HG02642 (cell line): ENCODE data around the gene FUT3.
A peak's percentile ranks its signal among the peaks of the same experiment; 100 is the strongest.

Experiments used
- ATAC-seq: cut with Tn5 transposase; IDR thresholded peaks from one replicate; pipeline ENCODE4 v1.9.1; 2021; ENCODE audit warnings: mild to moderate bottlenecking; ENCODE audit not compliant: unreplicated experiment, poor library complexity

FUT3 gene

DNA sequence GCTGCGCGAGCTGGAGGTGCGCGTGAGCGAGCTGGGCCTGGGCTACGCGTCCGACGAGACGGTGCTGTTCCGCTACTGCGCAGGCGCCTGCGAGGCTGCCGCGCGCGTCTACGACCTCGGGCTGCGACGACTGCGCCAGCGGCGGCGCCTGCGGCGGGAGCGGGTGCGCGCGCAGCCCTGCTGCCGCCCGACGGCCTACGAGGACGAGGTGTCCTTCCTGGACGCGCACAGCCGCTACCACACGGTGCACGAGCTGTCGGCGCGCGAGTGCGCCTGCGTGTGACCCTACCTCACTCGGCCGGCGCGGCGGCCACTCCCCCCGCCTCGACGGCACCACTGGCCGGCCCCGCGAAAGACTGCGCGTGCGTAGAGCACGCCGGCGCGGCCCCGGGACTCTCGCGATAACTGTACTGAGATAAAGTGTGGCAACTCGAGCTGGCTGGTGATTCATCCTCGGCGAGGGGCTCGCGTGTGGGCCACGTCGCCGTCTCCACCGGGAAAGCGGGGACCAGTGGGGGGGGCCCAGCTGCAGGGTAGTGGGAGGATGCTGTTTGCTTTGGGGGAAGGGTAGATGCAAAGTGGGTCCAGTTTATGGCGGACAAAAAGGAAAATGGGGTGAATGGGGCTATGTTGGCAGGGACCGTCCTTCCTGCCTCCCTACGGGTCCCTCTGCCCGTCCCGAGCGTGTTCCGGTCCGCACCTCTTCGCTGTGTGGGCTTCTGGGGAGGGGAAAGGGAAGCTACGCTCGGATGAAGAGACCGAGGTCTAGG is 23.2 kb downstream of the FUT3 start:
- peak; percentile 77 for ATAC-seq

GRCh38 chr19:5827342-5827890 is 23.8 kb downstream of the FUT3 start:
- ATAC-seq, result no peak

DNA sequence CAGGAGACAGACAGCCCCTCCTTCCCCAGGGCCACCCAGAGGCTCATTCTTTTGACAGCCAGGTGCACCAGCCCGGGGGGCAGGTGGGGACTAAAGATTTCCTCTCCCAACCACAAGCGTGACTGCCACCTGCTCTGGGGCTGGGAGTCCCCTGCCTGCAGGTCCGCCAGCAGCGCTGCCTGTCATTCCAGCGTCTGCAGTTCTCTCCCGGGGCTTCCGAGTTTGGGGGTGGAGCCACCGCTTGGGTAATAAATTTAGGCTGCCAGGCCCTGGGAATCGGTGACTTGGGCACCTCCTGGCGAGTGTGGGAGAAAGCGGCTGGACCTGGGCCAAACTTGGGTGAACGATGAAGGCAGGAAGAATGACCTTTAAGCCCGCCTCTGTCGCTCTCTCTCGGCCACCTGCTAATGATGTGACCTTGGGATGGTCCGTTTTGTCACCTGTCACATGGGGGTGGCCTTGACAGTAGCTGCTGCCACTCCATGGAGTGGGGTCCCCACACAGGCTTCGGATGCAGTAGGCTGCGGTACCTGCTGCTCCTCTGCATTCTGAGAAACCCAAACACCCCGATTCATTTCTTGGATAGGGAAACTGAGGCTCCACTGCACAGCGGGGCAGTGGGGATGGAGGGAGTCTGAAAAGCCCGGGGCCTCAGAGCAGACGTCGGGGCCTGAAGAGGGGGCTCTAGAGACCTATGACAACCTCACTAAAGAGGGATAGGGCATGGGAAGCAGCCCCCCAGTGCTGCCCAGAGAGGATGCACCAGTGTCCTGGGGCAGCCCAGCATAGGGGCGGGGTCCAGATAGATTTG is 24.5 kb downstream of the FUT3 start:
- no peak for ATAC-seq

GRCh38 chr19:5825178-5825577 is 26.1 kb downstream of the FUT3 start:
- ATAC-seq, result no peak

GRCh38 chr19:5824751-5825150 is 26.5 kb downstream of the FUT3 start:
- no peak for ATAC-seq

DNA sequence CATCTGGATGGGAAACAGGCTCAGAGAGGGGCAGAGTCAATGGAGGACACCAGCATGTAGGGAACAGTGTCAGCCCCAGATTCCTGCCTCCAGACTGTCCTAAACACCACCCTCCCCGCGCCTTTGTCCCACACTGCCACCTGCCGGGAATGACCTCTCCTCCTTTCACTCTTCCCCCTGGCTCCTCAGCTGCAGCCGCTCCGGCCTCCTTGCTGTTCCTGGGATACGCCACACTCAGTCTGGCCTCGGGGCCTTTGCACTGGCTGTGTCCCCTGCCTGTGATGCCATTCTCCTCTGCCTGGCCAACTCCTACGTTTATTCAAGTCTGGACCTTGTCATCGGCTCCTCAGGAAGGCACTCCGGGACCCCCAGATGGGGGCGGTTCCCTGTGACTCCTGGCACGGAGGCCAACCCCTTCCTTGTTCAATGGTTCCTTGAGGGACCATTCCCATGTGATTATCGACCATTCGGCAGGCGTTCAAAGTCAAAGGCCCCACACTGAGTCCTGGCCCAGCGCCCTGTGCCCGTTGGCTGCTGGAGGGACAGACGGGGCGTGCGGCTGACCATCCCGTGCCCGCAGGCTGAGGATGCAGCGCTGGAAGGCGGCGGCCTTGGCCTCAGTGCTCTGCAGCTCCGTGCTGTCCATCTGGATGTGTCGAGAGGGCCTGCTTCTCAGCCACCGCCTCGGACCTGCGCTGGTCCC is 27.5 kb downstream of the FUT3 start:
- ATAC-seq, result no peak

- no peak for ATAC-seq
Observed at GRCh38 chr19:5822181-5822844, 28.9 kb downstream of the FUT3 start.

- no peak for ATAC-seq
Observed at GRCh38 chr19:5821521-5822180, 29.6 kb downstream of the FUT3 start.

- ATAC-seq, result no peak
Observed at GRCh38 chr19:5820785-5821184, 30.5 kb downstream of the FUT3 start.

DNA sequence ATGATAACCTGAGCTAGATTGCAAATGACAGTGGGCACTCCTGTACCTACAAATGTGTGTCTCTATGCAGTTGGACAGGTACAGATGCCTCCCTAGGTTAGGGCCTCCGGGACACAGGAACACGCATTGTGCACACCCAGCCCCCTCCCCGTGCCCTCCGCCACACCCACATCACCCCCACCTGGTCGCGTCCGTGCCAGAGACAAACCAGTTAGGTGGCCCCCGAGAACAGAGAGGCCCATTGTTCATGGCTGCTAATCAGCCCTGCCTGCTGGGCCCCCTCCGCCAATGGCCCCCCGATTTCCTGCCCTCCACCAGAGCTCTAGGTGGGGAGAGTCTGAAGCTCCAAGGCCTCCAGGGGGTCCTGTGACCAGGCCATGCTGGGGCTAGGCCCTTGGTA is 32.7 kb downstream of the FUT3 start:
- ATAC-seq, result no peak

DNA sequence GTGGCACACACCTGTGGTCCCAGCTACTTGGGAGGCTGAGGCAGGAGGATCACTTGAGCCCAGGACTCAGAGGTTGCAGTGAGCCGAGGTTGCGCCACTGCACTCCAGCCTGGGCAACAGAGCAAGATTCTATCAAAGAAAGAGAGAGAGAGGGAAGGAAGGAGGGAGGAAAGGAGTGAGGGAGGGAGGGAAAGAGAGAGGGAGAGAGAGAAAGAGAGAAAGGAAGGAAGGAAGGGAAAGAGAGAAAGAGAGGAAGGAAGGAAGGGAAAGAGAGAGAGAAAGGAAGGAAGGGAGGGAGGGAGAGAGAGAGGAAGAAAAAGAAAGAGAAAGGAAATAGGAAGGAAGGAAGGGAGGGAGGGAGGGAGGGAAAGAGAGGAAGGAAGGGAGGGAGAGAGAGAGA is 34.0 kb downstream of the FUT3 start:
- no peak for ATAC-seq

DNA sequence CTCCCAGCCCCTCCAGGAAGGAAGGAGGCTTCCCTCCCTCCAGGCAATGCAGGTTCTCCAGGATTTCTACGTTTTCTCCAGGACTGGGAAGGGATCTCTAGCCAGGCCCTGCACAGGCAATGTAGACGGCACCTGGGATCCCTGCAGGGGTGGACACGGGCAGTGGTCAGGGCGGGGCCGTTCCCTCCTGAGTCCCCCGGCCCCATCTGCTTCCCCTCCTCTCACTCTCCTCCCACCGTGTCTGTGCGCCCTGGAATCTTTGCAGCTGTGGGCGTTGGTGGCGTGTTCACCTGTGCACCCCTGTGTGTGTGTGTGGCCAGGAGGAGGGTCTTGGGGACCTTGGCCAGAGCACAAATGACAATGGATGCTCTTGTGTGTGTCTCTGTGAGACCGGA is 36.4 kb downstream of the FUT3 start:
- no peak for ATAC-seq

- no peak for ATAC-seq
Observed at GRCh38 chr19:5814123-5814851, 37.0 kb downstream of the FUT3 start.

GRCh38 chr19:5811117-5811516 is 40.1 kb downstream of the FUT3 start:
- ATAC-seq, result no peak

DNA sequence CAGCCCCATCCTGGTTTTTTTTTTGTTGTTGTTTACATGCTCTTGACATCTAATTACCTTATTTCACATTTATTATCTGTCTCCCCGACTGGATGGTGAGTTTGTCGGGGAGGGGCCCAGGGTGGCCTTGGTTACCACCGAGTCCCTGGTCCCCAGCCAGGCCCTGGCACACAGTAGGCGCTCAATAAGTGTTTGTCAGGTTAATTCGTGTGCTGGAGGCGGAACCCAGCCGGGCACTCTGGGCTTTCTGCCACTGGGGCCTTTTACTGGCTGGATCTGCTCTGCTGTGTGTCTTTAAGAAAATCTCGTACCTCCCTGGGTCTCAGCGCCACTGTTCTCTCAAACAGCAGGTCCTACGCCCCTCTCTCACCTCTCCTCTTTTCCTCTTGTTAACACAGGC is 41.8 kb downstream of the FUT3 start:
- ATAC-seq, result no peak

GRCh38 chr19:5809053-5809452 is 42.2 kb downstream of the FUT3 start:
- no peak for ATAC-seq

GRCh38 chr19:5808120-5808816 is 43.0 kb downstream of the FUT3 start:
- ATAC-seq, result no peak

DNA sequence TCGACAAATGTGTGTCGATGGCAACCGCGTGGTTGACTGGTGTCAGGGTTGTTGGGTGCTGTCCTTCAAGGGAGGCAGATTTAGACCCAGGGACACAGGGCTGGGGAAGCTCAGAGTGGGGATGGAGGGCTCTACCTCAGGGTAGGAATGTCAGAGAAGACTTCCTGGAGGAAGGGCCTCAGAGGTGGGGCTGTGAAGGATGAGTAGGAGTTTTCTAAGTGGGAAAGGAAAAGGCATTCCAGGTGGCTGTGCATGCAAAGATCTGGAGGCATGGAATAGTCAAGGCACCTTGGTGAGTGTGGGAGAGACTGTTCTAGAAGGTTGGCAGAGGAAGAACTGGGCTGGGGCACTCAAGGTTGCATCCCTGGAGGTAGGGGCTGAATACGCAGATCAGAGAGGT is 44.3 kb downstream of the FUT3 start:
- no peak for ATAC-seq

GRCh38 chr19:5806133-5806489 is 45.1 kb downstream of the FUT3 start:
- no peak for ATAC-seq
